ENCODE results near the gene COL24A1.

DNA sequence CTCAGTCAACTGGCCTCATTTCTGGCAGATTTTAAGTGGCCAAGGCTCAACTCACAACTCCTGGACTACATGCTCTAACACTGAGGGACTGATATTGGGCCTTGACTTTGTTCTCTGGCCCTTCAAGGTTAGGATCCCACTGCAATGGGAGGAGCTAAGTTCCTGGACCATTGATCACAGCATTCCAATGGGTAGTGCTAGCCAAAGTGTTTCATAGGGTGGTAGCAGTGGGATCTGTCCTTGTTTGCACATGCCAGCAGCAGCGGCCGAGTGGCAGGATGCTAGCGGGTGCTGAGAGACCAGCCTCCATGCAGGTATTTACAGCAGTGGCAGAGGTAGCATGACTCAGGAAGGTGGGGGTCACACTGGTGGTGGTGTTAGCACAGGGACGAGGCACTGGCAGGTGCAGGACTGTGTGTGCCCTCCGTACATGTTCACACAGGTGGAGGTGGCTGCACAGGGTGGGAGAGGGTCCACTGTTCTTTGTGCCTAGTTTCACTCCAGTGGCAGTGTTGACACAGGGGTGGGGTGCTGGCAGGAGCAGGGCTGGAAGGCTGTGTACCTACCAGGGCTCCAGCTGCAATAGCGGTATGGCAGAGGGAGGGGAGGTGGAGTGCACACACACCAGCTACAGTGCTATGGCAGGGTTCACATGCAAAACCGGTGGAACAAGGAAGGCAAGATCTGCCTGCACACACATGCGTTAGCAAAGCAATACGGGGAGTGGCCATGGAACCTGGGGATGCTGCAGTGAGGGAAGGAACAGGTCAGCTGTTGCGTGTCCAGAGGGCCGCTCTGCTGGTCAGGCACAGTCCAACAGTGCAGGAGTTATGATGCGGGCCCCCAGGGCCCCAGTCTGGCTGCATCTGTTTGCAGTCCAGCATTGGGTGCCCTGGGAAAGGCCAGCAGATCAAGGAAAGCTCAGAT is 51.7 kb downstream of the COL24A1 start:
- TF ChIP-seq CTCF (IDR thresholded peaks at IDR 0.05; ENCODE audit: borderline replicate concordance, extremely low read depth, low read length, poor library complexity, severe bottlenecking): no peak
- no peak for TF ChIP-seq EZH2 (IDR thresholded peaks at IDR 0.05; ENCODE audit: borderline replicate concordance, low read depth, low read length, severe bottlenecking)
